ENCODE measurements around the gene CALML5. TPM values are rescaled to one million over a fixed set of nuclear protein-coding genes. Genes with fewer than 3 reads are reported as not detected.

The CALML5 gene
- total RNA-seq, 1 experiment from 2014 or later = not detected

GRCh38 chr10:5460468-5461202, 38.7 kb downstream of the CALML5 start:
- TF ChIP-seq, protein P1, sequence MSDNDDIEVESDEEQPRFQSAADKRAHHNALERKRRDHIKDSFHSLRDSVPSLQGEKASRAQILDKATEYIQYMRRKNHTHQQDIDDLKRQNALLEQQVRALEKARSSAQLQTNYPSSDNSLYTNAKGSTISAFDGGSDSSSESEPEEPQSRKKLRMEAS (IDR thresholded peaks at IDR 0.05) = no peak
- no peak for TF ChIP-seq TCF7L2 (IDR thresholded peaks at IDR 0.05; ENCODE audit: borderline replicate concordance, extremely low read depth, insufficient read depth, insufficient read length)
- TF ChIP-seq SP1 (IDR thresholded peaks at IDR 0.05; ENCODE audit: low read depth) = no peak
- no peak for TF ChIP-seq EZH2phosphoT487 (IDR thresholded peaks at IDR 0.05; ENCODE audit: borderline replicate concordance)
- no peak for TF ChIP-seq CBX3 (IDR thresholded peaks at IDR 0.05; ENCODE audit: low read depth)
- TF ChIP-seq REST (IDR thresholded peaks at IDR 0.05; ENCODE audit: low read depth) = no peak
- no peak for TF ChIP-seq JUND (IDR thresholded peaks at IDR 0.05)
- no peak for TF ChIP-seq ZNF274 (IDR thresholded peaks at IDR 0.05; ENCODE audit: low read depth, low read length)
- TF ChIP-seq ZFX (IDR thresholded peaks at IDR 0.05) = no peak
- TF ChIP-seq, protein P2, sequence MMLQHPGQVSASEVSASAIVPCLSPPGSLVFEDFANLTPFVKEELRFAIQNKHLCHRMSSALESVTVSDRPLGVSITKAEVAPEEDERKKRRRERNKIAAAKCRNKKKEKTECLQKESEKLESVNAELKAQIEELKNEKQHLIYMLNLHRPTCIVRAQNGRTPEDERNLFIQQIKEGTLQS (IDR thresholded peaks at IDR 0.05) = no peak
- ChIA-PET RAD21 (ENCODE audit: low non-redundant PET in 1 of 2, low total read pairs in 2 of 2, uncharacterized antibody in 2 of 2, unreplicated experiment in 2 of 2) (no interaction called here), CTCF (interaction anchor here (1.9 kb wide), 1 partner anchor 163 kb away, joined by 7 read pairs; no protein-coding TSS in a partner anchor), POLR2A (no interaction called here)
- H3K79me2 ChIP-seq (ENCODE audit: insufficient read depth, low read length) = no peaks in the 10 kb centered on the region
- no peak overlapping the region for H3K27ac ChIP-seq (ENCODE audit: low read depth, low read length)
- intact Hi-C loops (cut with micrococcal nuclease) = no loop called here
- H3K4me3 ChIP-seq (replicated peaks in 1 of 2; ENCODE audit: low read depth in 1 of 2, low read length in 2 of 2) = no peak overlapping the region
- no peaks in the 10 kb centered on the region for H3K27me3 ChIP-seq (ENCODE audit: insufficient read depth, low read length)
- no peak overlapping the region for H3K4me2 ChIP-seq (ENCODE audit: low read length)
- H3K9me2 ChIP-seq (ENCODE audit: insufficient read depth) = no peaks in the 10 kb centered on the region
- H3K9me3 ChIP-seq (ENCODE audit: control insufficient read depth in 1 of 2, insufficient read depth in 1 of 2, low read depth in 1 of 2, low read length in 2 of 2) = no peaks in the 10 kb centered on the region
- no peak overlapping the region for H3K9ac ChIP-seq (ENCODE audit: low read length)
- H3K36me3 ChIP-seq (ENCODE audit: control insufficient read depth in 1 of 2, insufficient read depth in 2 of 2, low read length in 2 of 2) = peaks cover 17 to 21% of the 10 kb centered on the region in 2 experiments; a peak in 3 of 4 replicates
- no peaks in the 10 kb centered on the region for H4K20me1 ChIP-seq (ENCODE audit: insufficient read depth)
- DNase-seq (ENCODE audit: low read depth, low spot score) = no peak
- H2AFZ ChIP-seq (ENCODE audit: low read depth, low read length, poor library complexity, severe bottlenecking) = no peak overlapping the region
- BruUV-seq (replicated peaks) = no TSS peak
- no peaks in the 10 kb centered on the region for H3K4me1 ChIP-seq (ENCODE audit: control insufficient read depth in 1 of 2, insufficient read depth in 2 of 2, low read length in 2 of 2)
- no peak for ATAC-seq

Data from HCT116 (cell line).